PC-9 (cell line): ENCODE measurements around the gene XIRP2. TPM values are rescaled to one million over a fixed set of nuclear protein-coding genes. Genes with fewer than 3 reads are reported as not detected.

Source experiments
- BruUV-seq: library from RNA; stranded (reverse); fragments of 400-500 nt; replicated peaks from 2 replicates; lab custom pipeline; 2021; lab: Mats Ljungman, UMichigan
- CTCF ChIA-PET: fragments of 300-600 bp; sonication (Branson Sonifier 250); formaldehyde crosslinking; loops from one replicate; lab custom pipeline; 2022; ENCODE audit warnings: antibody characterized with exemption; lab: Charles Lee
- POLR2A ChIA-PET: fragments of 300-600 bp; sonication (Branson Sonifier 250); formaldehyde crosslinking; loops from one replicate; lab custom pipeline; 2022; ENCODE audit warnings: antibody characterized with exemption; ENCODE audit not compliant: unreplicated experiment; lab: Charles Lee
- DNase-seq, 2 experiments: peaks; one replicate each; pipeline versions ENCODE4 v3.0.0 to v3.0.0-alpha.2; 2015 to 2022; ENCODE audit warnings: mixed read lengths in 1 of 2
- H2AFZ ChIP-seq: fragments of 200-600 bp; sonication (generic); 2 replicates; pipeline ENCODE4 v1.8.1; 2017; ENCODE audit warnings: antibody characterized with exemption
- H3F3A ChIP-seq: fragments of 200-600 bp; sonication (generic); 2 replicates; pipeline ENCODE4 v1.8.1; 2017; ENCODE audit warnings: antibody characterized with exemption, mild to moderate bottlenecking, low read depth; ENCODE audit not compliant: insufficient read depth
- H3K27ac ChIP-seq: fragments of 200-600 bp; sonication (generic); 2 replicates; pipeline ENCODE4 v1.6.1; 2016; ENCODE audit warnings: mixed run types
- H3K27me3 ChIP-seq: fragments of 200-600 bp; sonication (generic); 2 replicates; pipeline ENCODE4 v1.6.1; 2016; ENCODE audit warnings: low read depth, mixed run types; ENCODE audit not compliant: insufficient read depth
- H3K36me3 ChIP-seq: fragments of 200-600 bp; sonication (generic); 2 replicates; pipeline ENCODE4 v1.6.1; 2016; ENCODE audit warnings: low read depth, mixed run types
- H3K4me1 ChIP-seq: fragments of 200-600 bp; sonication (generic); replicated peaks from 2 replicates; pipeline ENCODE4 v1.6.1; 2016; ENCODE audit warnings: mixed run types; ENCODE audit not compliant: insufficient read depth
- H3K4me2 ChIP-seq: fragments of 200-600 bp; sonication (generic); 2 replicates; pipeline ENCODE4 v1.6.1; 2017; ENCODE audit warnings: mixed run types
- H3K4me3 ChIP-seq: fragments of 200-600 bp; sonication (generic); 2 replicates; pipeline ENCODE4 v1.6.1; 2016; ENCODE audit warnings: mixed run types
- H3K79me2 ChIP-seq: fragments of 200-600 bp; sonication (generic); 2 replicates; pipeline ENCODE4 v1.6.1; 2017; ENCODE audit warnings: low read depth, mixed run types
- H3K9me2 ChIP-seq: fragments of 200-600 bp; sonication (generic); 2 replicates; pipeline ENCODE4 v1.8.1; 2017; ENCODE audit warnings: mild to moderate bottlenecking; ENCODE audit not compliant: insufficient read depth
- H3K9me3 ChIP-seq: fragments of 200-600 bp; sonication (generic); 2 replicates; pipeline ENCODE4 v1.8.1; 2016; ENCODE audit warnings: low read depth; ENCODE audit not compliant: insufficient read depth
- H4K20me1 ChIP-seq: fragments of 200-600 bp; sonication (generic); 2 replicates; pipeline ENCODE4 v1.8.1; 2017; ENCODE audit not compliant: insufficient read depth
- EZH2 ChIP-seq: fragments of 200-600 bp; sonication (generic); IDR thresholded peaks from 2 replicates; pipeline ENCODE4 v1.8.0; 2017; ENCODE audit warnings: antibody characterized with exemption, low read depth
- intact Hi-C: fragments of 100-400 bp; cut with micrococcal nuclease; formaldehyde crosslinking; loops from one replicate; pipeline ENCODE4 v1.10.0; 2022; ENCODE audit not compliant: unreplicated experiment
- total RNA-seq: library from RNA; stranded (reverse); gene quantifications from 2 replicates; pipeline ENCODE4 v1.2.3, GENCODE V29; 2021
- TF ChIP-seq, protein P1 (sequence below): fragments of 200-600 bp; sonication (generic); conservative IDR thresholded peaks from 2 replicates; pipeline ENCODE4 v1.6.1; 2017; ENCODE audit warnings: mixed run types, antibody characterized with exemption, mild to moderate bottlenecking, moderate library complexity

Gene XIRP2
- total RNA-seq, 1 experiment from 2014 or later = not detected

DNA sequence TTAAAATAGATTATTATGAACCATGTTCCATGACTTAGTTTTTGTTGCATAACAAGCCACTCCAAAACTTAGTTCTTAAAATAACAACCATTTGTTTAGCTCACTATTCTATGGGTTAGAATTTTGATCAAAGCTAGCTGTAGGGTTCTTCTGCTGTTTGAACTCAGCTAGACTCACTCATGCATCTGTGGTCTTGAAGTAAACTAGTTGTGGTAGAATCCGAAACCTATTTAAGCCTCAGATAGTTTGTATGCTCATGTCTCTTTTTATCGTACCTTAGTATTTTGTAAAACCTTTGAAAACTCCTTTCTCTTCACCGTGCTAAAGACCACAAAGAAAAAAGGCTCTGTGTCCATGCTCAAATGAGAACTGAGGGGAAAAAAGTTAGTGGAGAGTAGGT lies 166.6 kb downstream of the XIRP2 start:
- intact Hi-C loops = no loop called here

DNA sequence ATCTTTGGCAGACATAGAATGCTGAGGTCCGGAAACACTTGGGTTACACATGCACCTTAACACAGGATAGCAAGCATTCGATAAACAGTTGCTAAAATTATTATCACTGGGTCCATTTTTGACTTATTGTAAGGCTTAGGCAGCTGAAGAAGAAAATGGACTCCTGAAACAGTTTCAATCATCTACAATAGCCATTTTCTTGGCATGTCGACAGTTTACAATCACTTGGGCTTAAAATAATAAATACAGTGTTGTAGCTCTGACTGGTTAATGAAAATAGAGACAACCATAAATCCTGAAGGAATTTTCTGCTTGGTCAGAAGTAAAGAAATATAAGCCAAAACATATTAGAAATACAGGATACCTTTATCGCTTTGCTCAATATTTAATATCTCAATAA lies 169.2 kb downstream of the XIRP2 start:
- H3K27ac ChIP-seq = no peak overlapping the region
- ChIA-PET POLR2A (no interaction called here), CTCF (no interaction called here)
- H3K4me3 ChIP-seq = no peak overlapping the region
- no peaks in the 10 kb centered on the region for H3K9me3 ChIP-seq
- no peak overlapping the region for H3K4me2 ChIP-seq
- no peak for DNase-seq
- H3K36me3 ChIP-seq = no peaks in the 10 kb centered on the region
- H3K27me3 ChIP-seq = no peaks in the 10 kb centered on the region
- no peak for TF ChIP-seq EZH2
- TF ChIP-seq, protein P1, sequence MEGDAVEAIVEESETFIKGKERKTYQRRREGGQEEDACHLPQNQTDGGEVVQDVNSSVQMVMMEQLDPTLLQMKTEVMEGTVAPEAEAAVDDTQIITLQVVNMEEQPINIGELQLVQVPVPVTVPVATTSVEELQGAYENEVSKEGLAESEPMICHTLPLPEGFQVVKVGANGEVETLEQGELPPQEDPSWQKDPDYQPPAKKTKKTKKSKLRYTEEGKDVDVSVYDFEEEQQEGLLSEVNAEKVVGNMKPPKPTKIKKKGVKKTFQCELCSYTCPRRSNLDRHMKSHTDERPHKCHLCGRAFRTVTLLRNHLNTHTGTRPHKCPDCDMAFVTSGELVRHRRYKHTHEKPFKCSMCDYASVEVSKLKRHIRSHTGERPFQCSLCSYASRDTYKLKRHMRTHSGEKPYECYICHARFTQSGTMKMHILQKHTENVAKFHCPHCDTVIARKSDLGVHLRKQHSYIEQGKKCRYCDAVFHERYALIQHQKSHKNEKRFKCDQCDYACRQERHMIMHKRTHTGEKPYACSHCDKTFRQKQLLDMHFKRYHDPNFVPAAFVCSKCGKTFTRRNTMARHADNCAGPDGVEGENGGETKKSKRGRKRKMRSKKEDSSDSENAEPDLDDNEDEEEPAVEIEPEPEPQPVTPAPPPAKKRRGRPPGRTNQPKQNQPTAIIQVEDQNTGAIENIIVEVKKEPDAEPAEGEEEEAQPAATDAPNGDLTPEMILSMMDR = no peak
- no peaks in the 10 kb centered on the region for H3F3A ChIP-seq
- intact Hi-C loops = no loop called here
- H4K20me1 ChIP-seq = no peaks in the 10 kb centered on the region
- no TSS peak for BruUV-seq
- no peaks in the 10 kb centered on the region for H3K9me2 ChIP-seq
- no peak overlapping the region for H2AFZ ChIP-seq
- H3K4me1 ChIP-seq = no peaks in the 10 kb centered on the region
- no peaks in the 10 kb centered on the region for H3K79me2 ChIP-seq

More for the DNA sequence above, 166.6 kb downstream of the XIRP2 start:
- H3K9me2 ChIP-seq = no peaks in the 10 kb centered on the region
- H3K9me3 ChIP-seq = no peaks in the 10 kb centered on the region
- H3K79me2 ChIP-seq = no peaks in the 10 kb centered on the region
- H3K4me2 ChIP-seq = no peak overlapping the region
- no peaks in the 10 kb centered on the region for H3F3A ChIP-seq
- no peaks in the 10 kb centered on the region for H4K20me1 ChIP-seq
- no peak overlapping the region for H3K27ac ChIP-seq
- DNase-seq = no peak
- no peak overlapping the region for H2AFZ ChIP-seq
- no peaks in the 10 kb centered on the region for H3K36me3 ChIP-seq
- no TSS peak for BruUV-seq
- H3K4me3 ChIP-seq = no peak overlapping the region
- no peaks in the 10 kb centered on the region for H3K27me3 ChIP-seq
- TF ChIP-seq EZH2 = no peak
- TF ChIP-seq, protein P1 = no peak
- no peaks in the 10 kb centered on the region for H3K4me1 ChIP-seq
- ChIA-PET CTCF (no interaction called here), POLR2A (no interaction called here)

DNA sequence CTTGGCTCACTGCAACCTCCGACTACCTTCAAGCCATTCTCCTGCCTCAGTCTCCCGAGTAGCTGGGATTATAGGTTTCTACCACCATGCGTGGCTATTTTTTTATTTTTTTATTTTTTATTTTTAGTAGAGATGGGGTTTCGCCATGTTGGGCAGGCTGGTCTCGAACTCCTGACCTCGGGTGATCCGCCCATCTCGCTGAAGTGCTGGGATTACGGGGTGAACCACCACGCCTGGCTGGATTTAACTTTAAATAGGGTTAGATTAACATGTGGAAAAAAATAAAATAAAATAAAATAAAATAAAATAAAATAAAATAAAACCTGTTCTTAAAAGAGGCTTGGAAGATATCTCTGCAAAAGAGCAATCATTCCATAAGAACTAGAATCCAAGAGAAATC lies 170.9 kb downstream of the XIRP2 start:
- intact Hi-C loops = no loop called here
- H3K4me2 ChIP-seq = no peak overlapping the region
- H3K4me3 ChIP-seq = no peak overlapping the region
- no peaks in the 10 kb centered on the region for H3K4me1 ChIP-seq
- BruUV-seq = no TSS peak
- TF ChIP-seq EZH2 = no peak
- TF ChIP-seq, protein P1 = no peak
- DNase-seq = no peak
- no peaks in the 10 kb centered on the region for H4K20me1 ChIP-seq
- no peaks in the 10 kb centered on the region for H3K9me2 ChIP-seq
- no peaks in the 10 kb centered on the region for H3F3A ChIP-seq
- no peaks in the 10 kb centered on the region for H3K27me3 ChIP-seq
- ChIA-PET POLR2A (no interaction called here), CTCF (no interaction called here)
- no peaks in the 10 kb centered on the region for H3K9me3 ChIP-seq
- no peak overlapping the region for H3K27ac ChIP-seq
- H2AFZ ChIP-seq = no peak overlapping the region
- no peaks in the 10 kb centered on the region for H3K36me3 ChIP-seq
- no peaks in the 10 kb centered on the region for H3K79me2 ChIP-seq
